Adipocyte (in vitro differentiated cells): ENCODE measurements around the gene POC5.
"Not testable (repeated sequence)": the region's sequence is repeated elsewhere in the genome, so short reads cannot be mapped to it uniquely, and the experiment has no call there.

Experiments
- DNase-seq: peaks from one replicate; pipeline ENCODE4 v3.0.0-alpha.2; 2015; ENCODE audit warnings: low read depth
- H3K27me3 ChIP-seq: replicated peaks from 2 replicates; pipeline ENCODE4 v1.7.0; 2013; ENCODE audit warnings: mild to moderate bottlenecking, low read length, moderate library complexity; ENCODE audit not compliant: control insufficient read depth, insufficient read depth
- H3K36me3 ChIP-seq: 2 replicates; pipeline ENCODE4 v1.7.0; 2013; ENCODE audit warnings: low read length, mild to moderate bottlenecking, moderate library complexity; ENCODE audit not compliant: control insufficient read depth, insufficient read depth, severe bottlenecking
- H3K4me1 ChIP-seq: 2 replicates; pipeline ENCODE4 v1.7.0; 2013; ENCODE audit warnings: mild to moderate bottlenecking, low read length, moderate library complexity; ENCODE audit not compliant: control insufficient read depth, insufficient read depth
- H3K4me3 ChIP-seq: 2 replicates; pipeline ENCODE4 v1.7.0; 2013; ENCODE audit warnings: mild to moderate bottlenecking, low read length, moderate library complexity
- H3K9ac ChIP-seq: 2 replicates; pipeline ENCODE4 v1.7.0; 2013; ENCODE audit warnings: mild to moderate bottlenecking, low read length, moderate library complexity
- H3K9me3 ChIP-seq: 2 replicates; pipeline ENCODE4 v1.7.0; 2013; ENCODE audit warnings: mild to moderate bottlenecking, low read length, moderate library complexity; ENCODE audit not compliant: control insufficient read depth

Gene POC5

DNA sequence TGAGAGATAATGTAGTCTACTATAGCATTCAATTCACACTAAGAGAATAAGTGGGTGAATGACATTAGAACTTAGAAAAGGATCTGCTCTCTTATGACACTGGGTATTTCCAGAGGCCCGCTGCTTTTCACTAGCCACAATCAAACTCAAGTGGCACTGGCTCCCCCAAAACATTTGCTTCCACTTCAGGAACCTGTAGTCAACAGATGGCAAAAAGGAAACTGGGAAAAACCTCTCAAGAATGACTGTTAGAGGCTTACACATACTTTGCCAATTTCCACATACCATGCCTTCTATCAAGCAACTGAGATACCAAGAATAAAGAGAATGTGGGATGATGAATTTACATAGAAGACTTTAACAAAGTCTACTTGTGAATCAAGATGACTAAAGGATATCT lies 11.2 kb downstream of the POC5 start:
- Histone ChIP-seq H3K27me3 (no peaks in the 10 kb centered on the region), H3K4me1 (no peaks in the 10 kb centered on the region), H3K9me3 (no peaks in the 10 kb centered on the region), H3K9ac (no peak overlapping the region), H3K36me3 (peaks cover 38% of the 10 kb centered on the region), H3K4me3 (no peak overlapping the region)
- no peak for DNase-seq

DNA sequence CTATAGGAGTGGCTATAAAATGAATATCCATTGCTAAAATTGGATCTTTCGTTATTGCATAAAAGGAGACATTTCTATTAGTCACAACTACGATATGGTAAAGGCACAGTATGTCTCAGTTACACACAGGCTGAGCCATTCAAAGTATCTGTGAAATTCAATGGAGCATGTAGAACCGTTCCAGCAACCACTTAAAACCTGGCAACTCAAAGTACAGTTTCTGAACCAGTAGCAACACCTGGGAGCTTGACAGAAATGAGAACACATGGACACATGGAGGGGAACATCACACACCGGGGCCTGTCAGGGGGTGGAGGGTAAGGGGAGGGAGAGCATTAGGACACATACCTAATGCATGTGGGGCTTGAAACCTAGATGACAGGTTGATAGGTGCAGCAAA lies 15.4 kb downstream of the POC5 start:
- Histone ChIP-seq H3K9ac (no peak overlapping the region), H3K36me3 (peaks cover 26% of the 10 kb centered on the region), H3K27me3 (no peaks in the 10 kb centered on the region), H3K4me3 (no peak overlapping the region), H3K4me1 (no peaks in the 10 kb centered on the region), H3K9me3 (no peaks in the 10 kb centered on the region)
- DNase-seq, result no peak

DNA sequence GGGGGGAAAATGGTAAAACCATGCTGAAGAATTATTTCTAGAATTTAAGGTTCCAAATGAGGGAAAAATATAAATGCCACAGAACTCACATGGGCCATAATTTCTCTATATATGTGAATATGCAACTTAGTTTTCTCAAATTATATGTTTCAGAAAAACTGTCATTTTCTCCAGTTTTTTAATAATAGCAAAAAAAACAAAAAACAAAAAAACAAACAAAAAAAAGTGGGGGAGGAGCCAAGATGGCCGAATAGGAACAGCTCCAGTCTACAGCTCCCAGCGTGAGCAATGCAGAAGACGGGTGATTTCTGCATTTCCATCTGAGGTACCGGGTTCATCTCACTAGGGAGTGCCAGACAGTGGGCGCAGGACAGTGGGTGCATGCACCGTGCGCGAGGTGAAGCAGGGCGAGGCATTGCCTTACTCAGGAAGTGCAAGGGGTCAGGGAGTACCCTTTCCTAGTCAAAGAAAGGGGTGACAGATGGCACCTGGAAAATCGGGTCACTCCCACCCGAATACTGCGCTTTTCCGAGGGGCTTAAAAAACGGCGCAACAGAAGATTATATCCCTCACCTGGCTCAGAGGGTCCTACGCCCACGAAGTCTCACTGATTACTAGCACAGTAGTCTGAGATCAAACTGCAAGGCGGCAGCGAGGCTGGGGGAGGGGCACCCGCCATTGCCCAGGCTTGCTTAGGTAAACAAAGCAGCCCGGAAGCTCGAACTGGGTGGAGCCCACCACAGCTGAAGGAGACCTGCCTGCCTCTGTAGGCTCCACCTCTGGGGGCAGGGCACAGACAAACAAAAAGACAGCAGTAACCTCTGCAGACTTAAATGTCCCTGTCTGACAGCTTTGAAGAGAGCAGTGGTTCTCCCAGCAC lies 21.5 kb downstream of the POC5 start:
- not testable (repeated sequence) for H3K4me3 ChIP-seq, H3K4me1 ChIP-seq, DNase-seq, H3K9ac ChIP-seq, H3K9me3 ChIP-seq, H3K27me3 ChIP-seq
- peaks cover 21% of the 10 kb centered on the region for H3K36me3 ChIP-seq

DNA sequence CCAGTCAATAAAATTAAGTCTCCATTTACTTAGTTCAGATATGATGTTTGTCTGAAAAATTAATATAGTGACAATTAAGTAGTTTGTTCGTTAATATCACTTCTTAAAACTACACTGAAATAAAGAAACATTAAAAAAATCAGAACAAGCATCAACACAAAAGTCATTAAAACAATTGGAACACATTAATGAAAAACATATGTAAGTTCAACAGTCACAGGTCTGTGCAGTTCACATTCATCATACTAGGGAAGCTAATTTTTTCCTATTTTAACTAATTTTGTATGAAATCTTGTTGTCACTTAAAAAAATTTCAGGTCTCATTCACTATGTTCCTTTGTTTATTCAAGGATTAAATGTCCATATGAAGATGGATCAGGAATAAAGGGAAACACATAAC lies 22.5 kb downstream of the POC5 start:
- no peak overlapping the region for H3K4me3 ChIP-seq
- no peak for DNase-seq
- H3K27me3 ChIP-seq, result no peaks in the 10 kb centered on the region
- no peak overlapping the region for H3K9ac ChIP-seq
- H3K9me3 ChIP-seq, result no peaks in the 10 kb centered on the region
- no peaks in the 10 kb centered on the region for H3K4me1 ChIP-seq
- peaks cover 29% of the 10 kb centered on the region for H3K36me3 ChIP-seq

DNA sequence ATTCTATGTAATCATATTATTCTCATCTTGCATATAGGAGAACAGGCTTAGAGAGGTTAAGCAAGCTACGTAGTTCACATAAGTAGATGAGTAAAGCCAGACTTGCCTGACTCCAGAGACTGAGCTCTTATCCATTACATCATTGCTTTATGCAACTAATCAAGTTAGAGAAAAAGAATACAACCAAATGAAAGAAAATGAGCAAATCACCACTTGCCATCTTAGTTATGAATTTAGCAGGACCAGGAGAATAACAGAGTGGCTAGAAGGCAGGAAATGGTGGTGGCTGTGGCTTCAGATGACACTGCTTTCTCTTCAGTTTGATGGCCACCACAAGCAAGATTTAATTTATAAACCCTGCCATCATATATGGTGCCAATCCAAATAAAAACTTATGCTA lies 26.6 kb downstream of the POC5 start:
- H3K4me1 ChIP-seq, result no peaks in the 10 kb centered on the region
- H3K27me3 ChIP-seq, result no peaks in the 10 kb centered on the region
- no peak for DNase-seq
- no peaks in the 10 kb centered on the region for H3K9me3 ChIP-seq
- no peak overlapping the region for H3K4me3 ChIP-seq
- H3K9ac ChIP-seq, result no peak overlapping the region
- H3K36me3 ChIP-seq, result peaks cover 50% of the 10 kb centered on the region

DNA sequence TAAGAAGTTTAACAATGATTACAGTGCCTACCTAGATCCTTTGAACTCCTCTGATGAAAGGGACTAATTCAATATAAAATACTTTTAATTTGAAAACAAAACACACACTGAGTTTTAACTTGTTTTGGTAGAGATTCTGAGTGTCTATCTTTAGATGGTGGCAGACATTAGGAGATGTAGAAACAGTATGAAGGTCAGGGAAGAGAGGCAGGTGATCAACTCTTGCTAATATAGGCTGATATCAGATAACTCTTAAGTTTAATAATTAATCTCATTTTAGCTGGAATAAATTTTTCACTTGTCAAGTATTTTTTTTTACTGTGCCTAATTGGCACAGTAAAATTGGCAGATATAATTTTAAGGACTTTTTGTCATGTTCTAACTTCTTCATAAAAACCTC lies 30.8 kb downstream of the POC5 start:
- Histone ChIP-seq H3K9me3 (no peaks in the 10 kb centered on the region), H3K36me3 (peaks cover 45% of the 10 kb centered on the region), H3K9ac (no peak overlapping the region), H3K4me3 (no peak overlapping the region), H3K4me1 (no peaks in the 10 kb centered on the region), H3K27me3 (no peaks in the 10 kb centered on the region)
- DNase-seq, result no peak

DNA sequence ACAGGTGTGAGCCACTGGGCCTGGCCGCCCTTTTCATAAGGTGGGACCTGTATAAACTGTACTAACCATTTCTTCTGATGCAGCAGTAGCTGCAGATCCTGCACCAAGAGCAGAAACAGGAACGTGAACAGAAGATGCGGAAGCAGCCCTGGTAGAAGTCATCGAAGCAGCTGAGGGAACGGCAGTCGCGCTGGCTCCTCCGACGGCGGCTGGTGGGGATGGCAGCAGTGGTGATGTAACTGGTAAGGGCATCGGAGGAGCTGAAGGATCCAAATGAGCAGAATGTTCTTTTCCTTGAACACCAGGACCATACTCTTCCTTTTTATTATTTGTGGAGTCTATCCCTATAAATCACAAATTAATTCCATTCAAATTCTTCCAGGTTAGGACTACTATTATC lies 32.1 kb downstream of the POC5 start:
- Histone ChIP-seq H3K4me3 (no peak overlapping the region), H3K9me3 (no peaks in the 10 kb centered on the region), H3K4me1 (peaks cover 9% of the 10 kb centered on the region), H3K9ac (no peak overlapping the region), H3K36me3 (peaks cover 37% of the 10 kb centered on the region), H3K27me3 (no peaks in the 10 kb centered on the region)
- DNase-seq, result no peak

DNA sequence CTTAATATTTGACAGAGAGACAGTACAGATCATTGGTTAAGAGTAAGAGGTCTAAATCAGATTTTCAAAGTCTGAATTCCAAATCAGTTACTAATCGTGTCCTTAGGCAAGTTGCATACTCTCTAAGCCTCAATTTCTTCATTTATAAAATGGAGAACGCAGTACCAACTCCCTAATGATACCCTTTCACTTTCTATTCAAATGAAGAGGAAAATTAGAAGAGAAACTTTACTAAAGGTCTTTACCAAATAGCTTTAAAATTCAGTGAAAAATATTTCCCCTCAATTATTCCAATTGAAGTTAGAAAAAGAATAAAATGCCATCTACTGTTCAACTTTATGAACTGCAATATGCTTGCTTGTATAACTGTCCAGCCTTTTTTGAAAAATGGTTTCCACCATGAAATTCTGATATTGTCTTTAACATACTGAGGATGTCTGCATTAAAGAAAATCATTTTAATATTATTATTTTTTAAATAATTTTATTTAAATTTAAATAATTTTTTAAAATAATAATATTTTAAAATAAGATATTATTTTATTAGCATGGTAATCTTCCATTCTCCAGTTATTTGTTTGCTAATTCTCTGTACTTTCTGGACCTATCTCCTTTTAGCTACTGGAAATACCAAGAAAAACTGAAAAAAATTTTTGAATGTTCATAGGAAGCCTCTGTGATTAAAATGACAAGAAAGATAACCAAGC lies 36.0 kb downstream of the POC5 start:
- peaks cover 12% of the 10 kb centered on the region for H3K36me3 ChIP-seq
- no peaks in the 10 kb centered on the region for H3K27me3 ChIP-seq
- peaks cover 17% of the 10 kb centered on the region for H3K4me1 ChIP-seq
- H3K9me3 ChIP-seq, result no peaks in the 10 kb centered on the region
- DNase-seq, result peak; percentile 80
- peak overlapping the region; percentile 81 for H3K4me3 ChIP-seq
- peak overlapping the region; percentile 79 for H3K9ac ChIP-seq

DNA sequence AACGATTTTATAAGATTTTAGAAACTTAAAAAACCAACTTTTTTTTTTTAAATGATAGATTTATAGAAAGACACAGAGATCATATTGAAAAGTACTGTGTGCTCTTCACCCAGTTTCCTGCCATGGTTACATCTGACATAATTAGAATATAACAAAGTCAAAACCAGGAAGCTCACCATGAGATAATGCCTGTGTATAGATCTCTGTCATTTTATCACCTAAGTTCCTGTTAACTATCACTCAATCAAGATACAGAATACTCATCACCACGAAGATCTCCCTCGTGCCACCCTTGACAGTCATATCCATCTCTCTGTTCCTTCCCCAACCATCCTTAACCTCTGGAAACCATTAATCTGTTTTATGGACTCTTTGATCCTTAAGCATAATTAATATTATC lies 39.1 kb downstream of the POC5 start:
- Histone ChIP-seq H3K4me3 (no peak overlapping the region), H3K4me1 (peaks cover 17% of the 10 kb centered on the region), H3K36me3 (peaks cover 8% of the 10 kb centered on the region), H3K9me3 (no peaks in the 10 kb centered on the region), H3K9ac (no peak overlapping the region), H3K27me3 (no peaks in the 10 kb centered on the region)
- DNase-seq, result no peak

DNA sequence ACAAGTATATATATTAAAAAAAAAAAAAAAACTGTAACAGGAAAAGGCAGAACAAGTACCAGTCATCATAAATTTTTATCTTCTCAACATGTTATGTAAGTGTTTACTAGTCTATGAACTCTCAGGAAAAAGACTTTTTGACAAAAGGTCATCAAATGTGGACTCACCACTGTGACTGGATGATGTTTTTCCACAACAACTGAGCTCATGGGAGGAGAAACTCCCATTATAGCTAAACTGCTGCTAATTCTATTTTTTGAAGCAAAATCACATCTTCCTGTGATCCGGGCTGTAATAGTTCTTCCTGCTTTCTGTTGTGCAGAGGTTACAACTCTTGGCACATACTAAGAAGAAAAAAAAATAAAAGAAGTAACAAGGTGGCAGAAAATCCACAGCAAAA lies 39.6 kb downstream of the POC5 start:
- DNase-seq, result no peak
- no peak overlapping the region for H3K9ac ChIP-seq
- H3K9me3 ChIP-seq, result no peaks in the 10 kb centered on the region
- H3K36me3 ChIP-seq, result peaks cover 8% of the 10 kb centered on the region
- no peaks in the 10 kb centered on the region for H3K27me3 ChIP-seq
- peaks cover 19% of the 10 kb centered on the region for H3K4me1 ChIP-seq
- H3K4me3 ChIP-seq, result no peak overlapping the region

DNA sequence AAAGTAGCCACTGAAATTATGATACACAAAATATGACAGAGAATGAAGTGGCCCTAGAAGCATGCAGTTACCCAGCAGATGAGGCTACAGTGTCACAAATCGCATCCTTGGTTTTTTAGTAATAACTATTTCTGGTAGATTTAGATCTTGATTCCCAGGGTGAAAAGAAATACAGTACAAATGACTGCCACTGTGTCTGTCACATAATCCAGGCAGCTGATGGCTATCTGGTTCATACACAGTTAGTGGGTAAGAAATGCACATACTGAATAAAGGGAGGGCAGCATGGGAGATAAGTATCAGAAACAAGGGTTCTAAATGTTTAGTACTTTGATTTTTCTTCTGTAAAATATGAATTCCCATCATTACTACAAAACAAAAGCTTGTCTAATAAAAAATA lies 41.5 kb downstream of the POC5 start:
- no peaks in the 10 kb centered on the region for H3K27me3 ChIP-seq
- peaks cover 34% of the 10 kb centered on the region for H3K4me1 ChIP-seq
- H3K9me3 ChIP-seq, result no peaks in the 10 kb centered on the region
- peaks cover 8% of the 10 kb centered on the region for H3K36me3 ChIP-seq
- DNase-seq, result no peak
- H3K9ac ChIP-seq, result no peak overlapping the region
- H3K4me3 ChIP-seq, result no peak overlapping the region
